Measurements from ENCODE around the gene VAMP8. TPM values are rescaled to one million over a fixed set of nuclear protein-coding genes. Genes with fewer than 3 reads are reported as not detected.

Gene VAMP8
- polyA plus RNA-seq, 3 donors, result 88.1 to 94.9 (median 88.3) TPM

Other genes with a start within 250 kb of the VAMP8 start
- gene TGOLN2, start 249.6 kb upstream of the VAMP8 start, polyA plus RNA-seq (ENCODE audit: insufficient read length in 3 of 3), result 100 to 1,000 TPM; 110 to 139 (median 128) TPM
- gene RETSAT, start 223.1 kb upstream of the VAMP8 start, polyA plus RNA-seq (ENCODE audit: insufficient read length in 3 of 3), result 10 to 100 TPM; 22.7 to 30.6 (median 26.0) TPM
- gene ELMOD3, start 222.8 kb upstream of the VAMP8 start, polyA plus RNA-seq (ENCODE audit: insufficient read length in 3 of 3), result 10 to 100 TPM; 22.9 to 37.1 (median 26.4) TPM
- gene CAPG, start 167.2 kb upstream of the VAMP8 start, polyA plus RNA-seq (ENCODE audit: insufficient read length in 3 of 3), result 100 to 1,000 TPM in 1 of 3 donors, 10 to 100 TPM in 2; 90.4 to 107 (median 95.5) TPM
- gene SH2D6, start 158.9 kb upstream of the VAMP8 start, polyA plus RNA-seq (ENCODE audit: insufficient read length in 3 of 3), result 1 to 10 TPM in 2 of 3 donors, under 1 TPM in 1; 0.29 to 1.2 (median 1.1) TPM
- gene MAT2A, start 38.4 kb upstream of the VAMP8 start, polyA plus RNA-seq (ENCODE audit: insufficient read length in 3 of 3), result 100 to 1,000 TPM; 339 to 393 (median 381) TPM
- 10 to 100 TPM; 36.8 to 41.1 (median 37.0) TPM for gene GGCX, start 16.1 kb upstream of the VAMP8 start, polyA plus RNA-seq (ENCODE audit: insufficient read length in 3 of 3)
- gene VAMP5, start 6.8 kb downstream of the VAMP8 start, polyA plus RNA-seq (ENCODE audit: insufficient read length in 3 of 3), result 10 to 100 TPM; 34.7 to 42.6 (median 38.1) TPM
- gene RNF181, start 18.2 kb downstream of the VAMP8 start, polyA plus RNA-seq (ENCODE audit: insufficient read length in 3 of 3), result 100 to 1,000 TPM; 138 to 140 (median 140) TPM
- gene TMEM150A, start 25.1 kb downstream of the VAMP8 start, polyA plus RNA-seq (ENCODE audit: insufficient read length in 3 of 3), result 10 to 100 TPM; 34.4 to 44.8 (median 41.6) TPM
- 10 to 100 TPM; 56.2 to 81.2 (median 61.1) TPM for gene C2orf68, start 34.5 kb downstream of the VAMP8 start, polyA plus RNA-seq (ENCODE audit: insufficient read length in 3 of 3)
- 10 to 100 TPM; 62.3 to 74.7 (median 68.8) TPM for gene USP39, start 38.6 kb downstream of the VAMP8 start, polyA plus RNA-seq (ENCODE audit: insufficient read length in 3 of 3)
- under 1 TPM; 0.07 to 0.11 (median 0.08) TPM for gene SFTPB, start 90.6 kb downstream of the VAMP8 start, polyA plus RNA-seq (ENCODE audit: insufficient read length in 3 of 3)
- gene GNLY, start 116.8 kb downstream of the VAMP8 start, polyA plus RNA-seq (ENCODE audit: insufficient read length in 3 of 3), result under 1 TPM; 0.13 to 0.42 (median 0.27) TPM
- gene ATOH8, start 176.4 kb downstream of the VAMP8 start, polyA plus RNA-seq (ENCODE audit: insufficient read length in 3 of 3), result 10 to 100 TPM; 10.3 to 16.0 (median 14.8) TPM